Measurements from ENCODE around the gene NPEPL1.

GRCh38 chr20:58749098-58749769 lies 56.6 kb downstream of the NPEPL1 start:
- no peak for TF ChIP-seq CTCF (IDR thresholded peaks at IDR 0.05)
- no peak for TF ChIP-seq POLR2AphosphoS5 (IDR thresholded peaks at IDR 0.05)
- no peak for TF ChIP-seq EP300 (IDR thresholded peaks at IDR 0.05)
